T follicular helper cell (primary cell): ENCODE measurements around the gene TMEM109.

Source experiments
- DNase-seq: peaks from one replicate; pipeline ENCODE4 v3.0.0-alpha.2; 2020; ENCODE audit warnings: low read depth

Gene TMEM109

GRCh38 chr11:60926500-60926899 is 12.5 kb downstream of the TMEM109 start:
- no peak for DNase-seq

GRCh38 chr11:60927061-60927592 is 13.2 kb downstream of the TMEM109 start:
- DNase-seq: no peak

GRCh38 chr11:60927600-60927999 is 13.6 kb downstream of the TMEM109 start:
- DNase-seq: no peak

- DNase-seq: no peak
Measured at GRCh38 chr11:60928563-60929001, 14.6 kb downstream of the TMEM109 start.

GRCh38 chr11:60929764-60930163 is 15.8 kb downstream of the TMEM109 start:
- DNase-seq: no peak

GRCh38 chr11:60930394-60930793 is 16.4 kb downstream of the TMEM109 start:
- DNase-seq: no peak

- DNase-seq: no peak
Measured at GRCh38 chr11:60931917-60932316, 18.0 kb downstream of the TMEM109 start.

- no peak for DNase-seq
Measured at GRCh38 chr11:60932605-60933356, 18.8 kb downstream of the TMEM109 start.

- no peak for DNase-seq
Measured at GRCh38 chr11:60933416-60934123, 19.6 kb downstream of the TMEM109 start.

GRCh38 chr11:60934124-60934789 is 20.3 kb downstream of the TMEM109 start:
- DNase-seq: no peak

- DNase-seq: no peak
Measured at GRCh38 chr11:60934790-60935605, 21.0 kb downstream of the TMEM109 start.

- no peak for DNase-seq
Measured at GRCh38 chr11:60935676-60936442, 21.9 kb downstream of the TMEM109 start.

- DNase-seq: no peak
Measured at GRCh38 chr11:60936467-60937143, 22.6 kb downstream of the TMEM109 start.

- DNase-seq: no peak
Measured at GRCh38 chr11:60937144-60937527, 23.2 kb downstream of the TMEM109 start.

GRCh38 chr11:60937811-60938210 is 23.9 kb downstream of the TMEM109 start:
- no peak for DNase-seq

- DNase-seq: no peak
Measured at GRCh38 chr11:60938500-60938899, 24.5 kb downstream of the TMEM109 start.

GRCh38 chr11:60939301-60939700 is 25.3 kb downstream of the TMEM109 start:
- DNase-seq: no peak

- DNase-seq: no peak
Measured at GRCh38 chr11:60939855-60940254, 25.9 kb downstream of the TMEM109 start.

- no peak for DNase-seq
Measured at GRCh38 chr11:60941371-60942119, 27.6 kb downstream of the TMEM109 start.

GRCh38 chr11:60942219-60942618 is 28.3 kb downstream of the TMEM109 start:
- no peak for DNase-seq
